GM19438 (cell line): Measurements from ENCODE around the gene SF3A1.
A peak's percentile ranks its signal among the peaks of the same experiment; 100 is the strongest.

Source experiments
- ATAC-seq: cut with Tn5 transposase; IDR thresholded peaks from one replicate; pipeline ENCODE4 v1.9.1; 2021; ENCODE audit warnings: low read depth; ENCODE audit not compliant: unreplicated experiment

Gene SF3A1

DNA sequence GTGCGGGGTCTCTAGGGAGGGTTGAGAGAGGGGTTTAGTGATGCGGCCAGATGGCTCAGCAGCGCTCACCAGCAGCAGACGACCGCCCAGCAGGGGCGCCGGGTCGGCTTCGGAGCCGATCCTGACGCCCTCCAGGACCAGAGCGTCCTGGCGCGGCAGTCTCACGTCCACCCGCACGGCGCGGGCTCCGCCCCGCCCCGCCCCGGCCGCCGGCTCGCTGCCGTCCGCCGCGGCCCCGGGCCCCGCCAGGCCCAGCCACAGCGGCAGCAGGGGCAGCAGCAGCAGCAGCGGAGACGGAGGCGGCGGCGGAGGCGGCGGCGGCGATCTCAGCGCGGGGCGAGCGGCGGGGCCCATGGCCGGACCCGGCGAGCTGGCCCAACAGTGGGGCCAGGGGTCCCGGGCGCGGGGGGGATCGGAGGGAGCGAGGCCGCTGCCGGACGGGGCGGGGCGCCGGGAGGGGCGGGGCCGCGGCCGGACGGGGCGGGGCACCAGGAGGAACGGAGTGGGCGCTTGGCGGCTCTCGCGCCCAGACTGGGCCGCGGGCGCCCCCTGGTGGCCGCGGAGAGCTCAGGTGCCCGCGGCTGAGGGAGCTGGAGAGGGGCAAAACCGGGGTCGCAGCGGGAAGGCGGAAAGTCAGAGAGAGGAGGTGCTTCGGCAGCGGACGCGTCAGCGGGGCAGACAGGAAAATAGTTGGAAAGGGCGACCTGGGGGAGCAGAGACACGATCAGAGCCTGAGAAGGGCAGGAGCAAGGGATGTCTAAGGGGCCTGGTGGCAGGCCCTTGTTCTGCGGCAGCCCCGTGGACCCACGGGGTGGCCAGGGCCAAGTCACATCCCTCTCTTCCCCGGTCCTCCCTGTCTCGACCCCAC is 30.5 kb upstream of the SF3A1 start, which contains the start of gene RNF215:
Gene RNF215 (minus strand): TSS at position 452 of the 868 bp plus-strand sequence. CDS start 98 bp downstream, at position 354.
- ATAC-seq = peak; percentile 65

DNA sequence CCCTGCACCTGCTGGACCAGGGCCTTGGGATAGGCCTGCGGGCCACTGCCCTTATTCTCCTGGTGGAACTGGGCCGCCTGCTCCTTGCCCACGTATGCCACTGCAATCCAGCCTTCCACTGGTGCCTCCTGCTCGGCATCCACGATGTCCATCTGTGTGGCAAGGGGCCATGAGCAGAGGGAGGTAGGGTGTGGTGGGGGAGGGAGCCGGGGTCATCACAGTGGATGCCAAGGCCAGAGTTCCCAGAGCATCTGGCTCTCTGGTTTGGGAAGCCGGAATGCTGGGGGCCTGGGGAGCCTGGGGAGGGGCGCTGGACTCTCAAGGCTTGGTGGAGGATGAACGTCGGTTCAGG is 29.9 kb upstream of the SF3A1 start:
- no peak for ATAC-seq

DNA sequence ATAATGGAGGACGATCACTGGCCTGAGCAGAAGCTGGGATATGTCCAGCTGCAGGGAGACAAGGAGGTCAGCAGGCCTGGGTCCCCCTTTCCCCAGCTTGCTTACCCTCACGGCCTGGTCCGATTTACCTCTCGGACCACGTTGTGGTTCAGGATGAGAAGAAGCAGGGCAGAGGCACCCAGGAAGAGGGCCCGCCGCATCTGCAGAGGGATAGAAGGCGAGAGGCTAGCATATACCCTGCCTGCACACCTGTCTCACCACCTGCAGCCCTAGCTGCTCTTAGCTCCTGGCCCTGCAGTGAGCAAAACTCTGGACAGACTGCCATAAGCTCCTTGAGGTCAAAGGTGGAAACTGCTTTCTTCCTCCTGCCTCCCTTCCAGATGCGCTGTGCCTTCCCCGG is 29.2 kb upstream of the SF3A1 start:
- no peak for ATAC-seq

DNA sequence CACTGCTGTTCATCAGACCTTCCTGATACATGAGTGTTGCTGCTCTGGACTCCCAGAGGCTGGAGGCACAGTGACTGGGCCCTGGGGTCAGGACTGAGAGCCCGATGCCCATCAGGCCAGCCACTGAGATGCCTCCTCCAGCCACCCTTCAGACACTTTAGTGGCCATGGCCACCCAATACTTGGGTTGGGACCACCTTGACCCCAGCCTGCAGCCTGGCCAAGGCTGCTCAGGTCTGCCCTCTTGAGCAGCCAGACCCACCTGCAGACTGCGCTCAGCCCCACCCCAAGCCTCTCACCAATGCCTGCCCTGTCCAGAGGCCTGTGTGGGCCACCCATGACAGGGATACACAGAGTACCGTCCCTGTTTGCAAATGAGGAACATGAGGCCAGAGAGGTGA is 26.4 kb upstream of the SF3A1 start:
- no peak for ATAC-seq

DNA sequence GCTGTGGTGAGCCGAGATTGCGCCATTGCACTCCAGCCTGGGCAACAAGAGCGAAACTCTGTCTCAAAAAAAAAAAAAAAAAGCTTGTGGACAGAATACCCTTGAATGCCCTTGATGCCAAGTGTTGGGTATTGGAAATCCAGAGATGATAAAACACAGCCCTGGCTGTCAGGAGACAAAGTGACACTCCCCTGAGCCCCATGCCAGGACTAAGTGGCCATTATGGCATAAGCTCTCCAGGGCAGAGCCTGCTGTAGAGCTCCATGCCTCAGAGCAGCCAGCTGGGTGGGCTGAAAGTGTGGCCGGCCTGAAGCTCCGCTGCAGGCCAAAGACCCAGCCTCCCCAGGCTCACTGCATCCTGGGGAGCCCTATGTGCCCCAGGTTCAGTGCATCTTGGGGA is 25.6 kb upstream of the SF3A1 start:
- ATAC-seq = no peak

DNA sequence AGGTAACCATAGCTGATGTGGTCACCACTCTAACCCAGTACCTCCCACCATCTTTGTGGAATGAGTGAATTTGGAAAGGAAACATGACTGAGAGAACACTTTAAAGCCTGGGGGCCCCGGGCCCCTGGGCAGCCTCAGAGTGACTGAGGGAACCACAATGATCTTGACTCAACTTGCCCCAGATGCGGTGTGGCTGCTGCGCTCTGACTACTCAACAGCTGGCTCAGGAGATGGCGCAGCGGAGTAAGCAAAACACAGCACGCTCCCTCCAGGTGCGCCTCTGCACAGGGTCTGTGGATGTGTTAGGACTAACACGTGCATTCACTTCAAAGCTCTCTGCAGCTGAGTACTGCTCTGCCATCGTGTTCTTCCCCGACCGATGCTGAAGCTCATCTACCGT is 24.6 kb upstream of the SF3A1 start:
- no peak for ATAC-seq

DNA sequence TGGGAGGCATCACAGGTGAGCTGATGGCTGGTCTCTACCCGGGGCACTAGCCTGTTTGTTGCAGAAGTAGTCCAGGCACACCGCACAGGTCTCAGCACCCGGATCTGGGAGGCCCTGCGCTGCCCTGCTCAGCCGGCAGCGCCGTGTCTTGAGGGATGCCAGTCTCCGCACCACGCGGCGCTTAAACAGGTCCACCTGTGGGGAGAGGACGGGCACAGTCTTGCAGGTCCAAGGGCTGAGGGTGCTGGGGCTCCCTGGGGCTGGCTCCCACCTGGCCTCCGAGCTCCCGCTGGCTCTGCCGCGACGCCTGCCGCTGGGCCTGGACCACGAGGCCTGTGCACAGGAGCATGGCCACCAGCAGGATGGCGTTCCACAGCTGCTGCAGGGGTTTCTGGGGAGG is 23.3 kb upstream of the SF3A1 start:
- ATAC-seq = no peak

DNA sequence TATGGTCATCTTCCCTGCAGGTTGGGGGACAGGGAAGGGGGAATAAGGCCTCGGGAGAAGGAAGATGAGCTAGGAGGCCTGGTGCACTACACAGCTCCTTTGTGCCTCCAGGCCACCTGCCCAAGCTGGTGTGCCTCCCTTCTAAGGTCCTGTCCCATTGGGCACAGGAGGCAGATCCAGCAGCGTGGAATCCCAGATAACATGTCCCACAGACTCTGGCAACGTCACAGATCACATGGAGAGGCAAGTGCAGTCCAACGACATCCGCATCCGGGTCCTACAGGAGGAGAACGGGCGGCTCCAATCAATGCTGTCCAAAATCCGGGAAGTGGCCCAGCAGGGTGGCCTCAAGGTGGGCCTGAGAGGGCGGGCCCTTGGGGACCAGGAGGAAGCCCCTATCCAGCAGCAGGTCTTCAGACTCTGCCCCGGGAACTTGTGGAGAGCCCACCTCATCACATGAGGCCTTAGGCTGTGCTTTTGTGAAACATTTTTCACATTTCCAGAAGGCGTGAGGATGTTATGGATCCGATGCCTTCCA is 18.7 kb upstream of the SF3A1 start:
- ATAC-seq = no peak

DNA sequence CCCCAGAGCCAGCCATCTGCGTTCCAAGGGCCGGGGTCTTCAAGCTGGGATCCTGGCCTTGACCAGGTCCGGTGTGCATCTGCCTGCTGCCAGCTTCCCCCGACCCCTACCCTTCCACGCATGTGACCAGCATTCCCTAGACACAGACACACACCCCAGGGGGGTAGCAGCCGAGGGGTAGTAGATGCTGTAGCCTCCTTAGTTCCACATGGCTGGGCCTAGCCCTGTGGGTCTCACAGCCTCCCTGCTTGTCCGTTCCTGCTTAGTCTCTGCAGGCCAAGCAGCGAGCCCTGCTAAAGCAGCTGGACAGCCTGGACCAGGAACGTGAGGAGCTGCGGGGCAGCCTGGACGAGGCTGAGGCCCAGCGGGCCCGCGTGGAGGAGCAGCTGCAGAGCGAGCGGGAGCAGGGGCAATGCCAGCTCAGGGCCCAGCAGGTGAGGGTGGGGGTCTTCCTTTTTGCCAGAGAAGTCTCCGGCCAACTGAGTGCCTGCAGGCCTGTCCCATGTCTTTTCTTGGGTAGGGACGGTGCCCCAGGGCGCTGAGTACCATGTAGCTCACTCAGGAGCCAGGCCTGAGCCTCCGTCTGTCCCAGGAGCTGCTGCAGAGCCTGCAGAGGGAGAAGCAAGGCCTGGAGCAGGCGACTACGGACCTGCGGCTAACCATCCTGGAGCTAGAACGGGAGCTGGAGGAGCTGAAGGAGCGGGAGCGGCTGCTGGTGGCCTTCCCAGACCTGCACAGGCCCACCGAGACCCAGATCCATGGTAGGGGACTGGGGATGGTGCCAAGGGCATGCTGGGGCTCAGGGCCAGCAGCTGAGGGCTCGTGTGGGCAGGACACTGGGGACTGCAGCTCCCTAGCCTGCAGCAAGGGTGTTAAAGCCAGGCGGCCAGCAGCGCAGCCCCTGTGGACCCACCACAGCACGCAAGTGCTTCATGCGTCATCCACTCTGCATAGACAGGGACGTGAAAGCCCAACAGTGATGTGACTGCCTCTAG is 16.9 kb upstream of the SF3A1 start:
- no peak for ATAC-seq

DNA sequence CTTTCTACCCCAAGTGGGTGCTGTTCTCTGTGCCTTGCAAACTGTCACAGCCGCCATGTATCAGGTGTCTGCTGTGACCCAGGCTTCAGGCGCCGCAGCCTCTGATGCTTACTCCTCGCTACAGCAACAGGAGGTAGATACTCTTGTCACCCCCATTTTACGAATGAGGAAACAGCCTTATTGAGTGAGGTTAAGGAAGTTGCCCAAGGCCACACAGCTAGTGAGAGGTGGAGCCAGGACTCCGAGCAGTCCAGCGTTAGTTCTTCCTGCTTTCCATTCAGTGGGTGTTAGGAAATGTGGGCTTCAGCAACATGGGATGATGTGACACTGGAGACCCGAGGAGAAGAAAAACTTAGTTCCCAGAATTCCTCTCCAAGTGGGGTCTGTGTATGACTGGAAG is 16.2 kb upstream of the SF3A1 start:
- no peak for ATAC-seq

DNA sequence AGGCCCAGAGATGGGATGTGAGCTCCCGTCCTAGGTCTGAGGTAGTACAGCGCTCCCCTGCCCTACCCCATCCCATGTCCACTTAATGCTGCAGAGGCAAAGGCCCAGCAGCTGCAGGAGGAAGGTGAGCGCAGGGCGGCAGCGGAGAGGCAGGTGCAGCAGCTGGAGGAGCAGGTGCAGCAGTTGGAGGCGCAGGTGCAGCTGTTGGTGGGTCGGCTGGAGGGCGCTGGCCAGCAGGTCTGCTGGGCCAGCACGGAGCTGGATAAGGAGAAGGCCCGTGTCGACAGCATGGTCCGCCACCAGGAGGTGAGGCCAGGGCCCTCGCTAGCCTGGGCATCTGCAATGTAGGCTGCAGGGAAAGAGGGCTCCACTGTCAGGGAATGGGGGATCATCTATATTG is 15.3 kb upstream of the SF3A1 start:
- ATAC-seq = no peak

DNA sequence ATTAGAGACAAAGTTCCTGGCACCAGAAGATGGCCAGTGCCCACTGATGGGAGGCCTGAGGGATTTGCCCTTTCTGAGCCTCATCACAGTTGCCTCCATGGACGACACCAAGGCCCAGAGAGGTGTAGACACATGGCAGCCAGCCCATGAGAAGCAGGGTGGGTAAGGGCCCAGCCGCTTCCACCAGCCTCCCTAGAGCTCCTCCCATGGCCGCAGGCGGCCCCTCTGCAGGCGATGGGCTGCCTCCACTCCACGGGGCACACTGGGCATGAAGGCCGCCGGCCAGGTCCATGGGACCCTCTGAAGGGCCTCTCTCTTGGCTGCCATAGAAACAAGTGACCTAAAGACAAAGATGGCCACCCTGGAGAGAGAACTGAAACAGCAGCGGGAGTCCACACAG is 14.6 kb upstream of the SF3A1 start:
- no peak for ATAC-seq

DNA sequence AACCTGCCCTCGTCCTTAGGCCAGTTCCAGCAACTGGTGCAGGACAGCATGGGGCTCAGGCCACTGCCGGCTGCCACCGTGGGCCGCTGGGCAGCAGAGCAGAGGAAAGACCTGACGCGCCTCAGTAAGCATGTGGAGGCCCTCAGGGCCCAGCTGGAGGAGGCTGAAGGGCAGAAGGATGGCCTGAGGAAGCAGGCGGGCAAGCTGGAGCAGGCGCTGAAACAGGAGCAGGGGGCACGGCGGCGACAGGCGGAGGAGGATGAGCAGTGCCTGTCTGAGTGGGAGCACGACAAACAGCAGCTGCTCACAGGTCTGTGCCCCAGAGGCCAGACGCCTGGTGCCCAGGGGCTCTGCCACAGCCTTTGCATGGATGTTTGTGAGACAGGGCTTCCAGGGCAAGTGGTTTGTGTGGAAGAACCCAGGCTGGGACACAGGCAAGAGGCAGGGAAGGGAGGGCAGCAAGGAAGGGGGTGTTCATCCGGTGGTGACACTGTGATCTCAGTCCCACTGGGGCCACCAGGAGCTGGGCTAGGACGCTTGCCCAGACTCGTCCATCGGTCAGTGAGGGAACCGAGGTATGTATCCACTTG is 14.0 kb upstream of the SF3A1 start:
- no peak for ATAC-seq

DNA sequence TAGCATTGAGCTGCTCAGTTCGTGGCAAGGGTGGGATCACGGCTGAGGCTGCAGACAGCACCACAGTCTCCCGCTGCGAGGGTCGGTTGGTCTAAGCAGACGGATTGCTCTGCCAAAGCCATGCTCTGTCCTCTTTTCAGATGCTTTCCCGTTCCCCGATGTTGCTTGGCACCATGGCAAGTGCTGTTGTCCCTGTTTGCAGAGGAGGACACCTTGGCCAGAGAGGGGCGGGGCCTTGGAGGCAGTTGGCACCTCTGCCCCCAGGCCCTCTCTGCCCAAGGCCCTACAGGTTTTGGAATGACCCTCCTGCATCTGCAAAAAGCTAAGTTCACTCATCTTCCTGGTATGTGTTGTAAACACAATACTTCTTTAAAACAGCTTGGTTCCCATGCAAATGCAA is 11.7 kb upstream of the SF3A1 start:
- ATAC-seq = no peak

DNA sequence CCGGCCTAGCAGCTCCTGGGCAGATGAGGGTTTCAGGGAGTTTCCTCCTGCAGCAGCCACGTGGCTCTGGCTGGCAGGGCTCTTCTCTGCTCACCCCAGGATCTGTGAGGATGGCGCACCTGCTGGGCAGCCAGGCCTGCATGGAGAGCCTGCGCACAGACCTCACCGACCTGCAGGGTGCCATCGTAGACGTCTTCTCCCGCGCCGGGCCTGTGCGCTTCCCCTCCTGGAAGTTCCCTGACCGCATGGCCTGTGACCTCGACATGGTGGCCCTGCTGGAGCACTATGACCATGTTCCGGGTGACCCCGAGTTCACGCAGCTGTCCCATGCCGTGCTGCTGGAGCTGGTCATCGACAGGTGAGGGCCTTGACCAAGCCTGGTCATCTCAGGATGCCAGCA is 9.2 kb upstream of the SF3A1 start:
- ATAC-seq = no peak

DNA sequence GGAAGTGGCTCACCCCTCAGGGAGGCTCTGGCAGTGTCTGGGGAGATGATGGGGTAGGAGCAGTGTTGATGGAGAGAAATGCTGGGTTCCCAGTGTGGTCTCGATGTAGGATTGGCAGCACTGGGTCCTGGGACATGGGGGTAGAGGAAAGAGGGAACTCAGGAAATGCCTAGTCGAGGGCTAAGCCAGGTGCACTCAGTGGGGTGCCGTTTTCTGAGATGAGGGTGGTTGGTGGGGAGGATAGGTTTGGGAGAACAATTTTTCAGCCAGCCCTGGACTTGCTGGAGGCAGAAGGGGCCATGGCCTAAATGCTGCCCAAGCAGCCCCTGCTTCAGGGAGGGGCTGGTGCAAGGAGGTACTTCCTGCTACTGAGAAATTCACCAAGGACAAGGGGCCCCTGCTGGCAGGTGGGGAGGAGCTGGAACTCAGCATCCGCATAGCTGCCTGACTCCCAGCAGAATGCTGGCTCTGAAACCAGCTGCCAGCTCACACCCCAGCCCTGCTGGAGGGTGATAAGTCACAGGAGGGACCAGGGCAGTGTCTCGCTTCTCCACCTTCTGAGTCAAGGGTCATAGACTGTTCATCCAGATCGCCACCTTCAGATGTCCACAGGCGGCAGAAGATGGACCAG is 6.1 kb upstream of the SF3A1 start:
- ATAC-seq = no peak

DNA sequence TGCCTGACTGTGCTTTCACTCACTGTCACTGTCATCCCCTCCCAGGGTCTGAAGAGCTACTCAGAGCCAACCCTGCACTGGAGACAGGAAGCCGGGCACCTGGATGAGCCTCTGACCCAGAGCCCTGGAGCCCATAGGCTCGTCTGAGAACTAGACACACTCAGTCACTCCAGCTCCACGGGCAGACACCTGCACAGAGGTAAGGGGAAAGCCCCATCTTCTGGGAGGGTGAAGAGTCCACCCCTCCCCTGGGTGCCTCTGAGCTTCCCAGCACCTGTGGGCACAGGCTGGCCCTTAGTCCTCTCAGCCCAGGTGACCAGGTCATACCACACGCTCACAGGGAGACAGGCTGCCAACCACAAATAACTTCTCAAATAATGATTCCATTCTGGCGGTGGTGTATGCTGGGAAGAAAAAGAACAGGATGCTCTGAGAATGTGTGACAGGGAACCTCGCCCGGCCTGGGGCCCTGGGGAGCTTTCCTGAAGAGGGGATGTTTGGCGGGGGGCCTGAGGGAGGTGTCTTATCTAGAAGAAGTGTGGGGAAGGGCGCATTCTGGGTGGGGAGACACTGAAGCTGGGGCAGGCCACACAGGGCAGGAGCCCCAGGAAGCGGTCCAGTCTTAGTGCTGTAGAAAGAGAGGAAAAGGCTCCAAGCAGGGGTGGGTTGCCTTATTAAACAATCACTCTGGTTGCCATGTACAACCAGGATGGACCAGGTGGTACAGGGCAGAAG is 5.4 kb upstream of the SF3A1 start:
- no peak for ATAC-seq

DNA sequence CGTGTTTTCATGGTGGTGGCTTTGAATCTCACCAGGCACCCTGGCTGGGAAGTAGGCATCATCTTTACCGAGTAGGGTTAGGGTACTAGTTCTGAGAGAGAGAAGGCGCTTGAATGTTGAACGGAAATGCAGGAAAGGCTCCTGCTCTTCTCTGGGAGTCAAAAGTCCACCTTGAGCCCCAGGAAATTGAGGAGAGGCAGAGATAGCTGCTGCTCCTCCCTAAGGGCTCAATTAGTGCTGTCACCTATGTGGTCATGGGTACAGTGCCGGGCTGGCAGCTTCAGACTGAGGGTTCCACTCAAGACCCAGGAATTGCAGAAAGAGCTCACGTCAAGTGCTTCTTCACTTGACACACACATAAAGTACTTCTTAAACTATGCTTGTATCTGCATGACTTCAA is 1.8 kb upstream of the SF3A1 start:
- no peak for ATAC-seq

DNA sequence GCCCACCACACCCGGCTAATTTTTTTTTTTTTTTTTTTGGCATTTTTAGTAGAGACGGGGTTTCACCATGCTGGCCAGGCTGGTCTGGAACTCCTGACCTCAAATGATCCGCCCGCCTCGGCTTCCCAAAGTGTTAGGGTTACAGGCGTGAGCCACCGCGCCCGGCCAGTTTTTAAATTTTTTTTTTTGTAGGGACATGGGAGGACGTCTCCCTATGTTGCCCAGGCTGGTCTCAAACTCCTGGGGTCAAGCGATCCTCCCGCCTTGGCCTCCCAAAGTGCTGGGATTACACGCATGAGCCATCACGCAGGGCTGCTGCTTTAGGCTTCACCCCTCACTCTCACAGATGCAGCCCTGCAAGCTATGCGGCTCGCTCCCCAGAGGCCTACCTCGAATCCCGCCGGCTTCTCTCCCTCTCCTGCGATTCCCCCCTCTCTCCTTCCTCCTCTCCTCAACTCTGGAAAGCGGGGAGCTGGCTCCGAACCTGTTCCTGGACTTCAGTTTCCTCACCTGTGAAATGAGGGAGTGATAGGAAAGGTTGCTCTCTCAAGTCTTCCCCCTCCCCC is 1.0 kb upstream of the SF3A1 start:
- ATAC-seq = no peak

DNA sequence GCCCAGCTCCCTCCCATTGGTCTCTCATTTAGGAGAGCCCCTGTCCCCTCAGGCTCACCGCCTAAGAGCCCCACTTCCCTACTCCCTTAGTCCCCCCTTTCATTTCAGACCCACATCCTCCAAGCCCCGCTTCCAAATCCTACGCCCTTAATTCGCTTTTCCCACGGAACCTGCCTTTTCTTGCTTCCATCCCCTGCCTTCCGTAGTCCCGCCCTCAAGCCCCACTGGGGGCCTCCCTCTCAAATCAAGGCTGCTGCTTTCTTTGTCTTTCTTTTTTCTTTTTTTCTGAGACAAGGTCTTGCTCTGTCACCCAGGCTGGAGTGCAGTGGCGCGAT is 509 bp upstream of the SF3A1 start:
- no peak for ATAC-seq
